OCI-LY7 (cell line): Measurements from ENCODE around the gene ATAD5. TPM values are rescaled to one million over a fixed set of nuclear protein-coding genes. Genes with fewer than 3 reads are reported as not detected.
"Not testable (repeated sequence)": the region's sequence is repeated elsewhere in the genome, so short reads cannot be mapped to it uniquely, and the experiment has no call there.

Source experiments
- BruUV-seq: library from RNA; stranded (reverse); fragments of 400-500 nt; replicated peaks from 2 replicates; lab custom pipeline; 2021; lab: Mats Ljungman, UMichigan
- CTCF ChIA-PET: fragments of 300-600 bp; sonication (Branson Sonifier 250); formaldehyde crosslinking; loops from one replicate; lab custom pipeline; 2022; ENCODE audit warnings: antibody characterized with exemption; ENCODE audit not compliant: unreplicated experiment; lab: Charles Lee
- POLR2A ChIA-PET: fragments of 300-600 bp; sonication (Branson Sonifier 250); formaldehyde crosslinking; loops from one replicate; lab custom pipeline; 2022; ENCODE audit warnings: antibody characterized with exemption; lab: Charles Lee
- DNase-seq: peaks from one replicate; pipeline ENCODE4 v3.0.0-alpha.2; 2015; ENCODE audit warnings: low spot score
- H2AFZ ChIP-seq: fragments of 200-600 bp; sonication (generic), shearing (Covaris generic); 2 replicates; pipeline ENCODE4 v1.6.1; 2014; ENCODE audit warnings: mild to moderate bottlenecking, antibody characterized with exemption, low read length, moderate library complexity
- H3K27ac ChIP-seq: fragments of 200-600 bp; sonication (generic); 2 replicates; pipeline ENCODE4 v1.5.1; 2014; ENCODE audit warnings: mixed run types, low read depth, mild to moderate bottlenecking, moderate library complexity, low read length, inconsistent platforms; ENCODE audit not compliant: poor library complexity, severe bottlenecking
- H3K36me3 ChIP-seq: fragments of 200-600 bp; sonication (generic); 2 replicates; pipeline ENCODE4 v1.6.1; 2014; ENCODE audit warnings: mild to moderate bottlenecking, antibody characterized with exemption, low read length, moderate library complexity, mixed read lengths; ENCODE audit not compliant: insufficient read depth
- H3K4me1 ChIP-seq: fragments of 200-600 bp; sonication (generic); 2 replicates; pipeline ENCODE4 v1.5.1; 2014; ENCODE audit warnings: mild to moderate bottlenecking, low read length; ENCODE audit not compliant: insufficient read depth, poor library complexity, severe bottlenecking
- H3K4me2 ChIP-seq: fragments of 200-600 bp; sonication (generic); 2 replicates; pipeline ENCODE4 v1.6.1; 2014; ENCODE audit warnings: mild to moderate bottlenecking, low read length
- H3K4me3 ChIP-seq: fragments of 200-600 bp; sonication (generic); 2 replicates; pipeline ENCODE4 v1.5.1; 2014; ENCODE audit warnings: mild to moderate bottlenecking, low read depth, low read length; ENCODE audit not compliant: poor library complexity, severe bottlenecking
- H3K79me2 ChIP-seq: fragments of 200-600 bp; sonication (generic); 2 replicates; pipeline ENCODE4 v1.6.1; 2016; ENCODE audit warnings: low read depth, mild to moderate bottlenecking, low read length, moderate library complexity, mixed read lengths; ENCODE audit not compliant: insufficient read depth
- H3K9me2 ChIP-seq: fragments of 200-600 bp; sonication (generic); 2 replicates; pipeline ENCODE4 v1.6.1; 2016; ENCODE audit warnings: mild to moderate bottlenecking, low read length, mixed read lengths; ENCODE audit not compliant: insufficient read depth
- H3K9me3 ChIP-seq: fragments of 200-600 bp; sonication (generic); 2 replicates; pipeline ENCODE4 v1.6.1; 2014; ENCODE audit warnings: mild to moderate bottlenecking, mixed run types, low read length, mixed read lengths
- H4K20me1 ChIP-seq: fragments of 200-600 bp; sonication (generic); 2 replicates; pipeline ENCODE4 v1.6.1; 2014; ENCODE audit warnings: mild to moderate bottlenecking, antibody characterized with exemption, low read length, moderate library complexity, mixed read lengths; ENCODE audit not compliant: insufficient read depth
- CTCF ChIP-seq: fragments of 200-600 bp; sonication (generic); conservative IDR thresholded peaks from 2 replicates; pipeline ENCODE4 v1.5.1; 2014; ENCODE audit warnings: mild to moderate bottlenecking, antibody characterized with exemption, low read length, moderate library complexity, mixed read lengths
- EZH2phosphoT487 ChIP-seq: fragments of 200-600 bp; sonication (generic); IDR thresholded peaks from 2 replicates; pipeline ENCODE4 v1.6.1; 2018; ENCODE audit warnings: low read depth, borderline replicate concordance, mild to moderate bottlenecking, mixed run types, antibody characterized with exemption, low read length, moderate library complexity, mixed read lengths
- intact Hi-C: fragments of 100-400 bp; cut with micrococcal nuclease; formaldehyde crosslinking; loops from one replicate; pipeline ENCODE4 v1.10.0; 2022; ENCODE audit not compliant: unreplicated experiment
- total RNA-seq, 2 experiments: library from RNA; depleted of rRNA in 1 of 2; stranded (reverse); fragments of >200 nt in 1 of 2; shearing (Covaris generic) in 1 of 2; gene quantifications; 2 replicates each; pipeline ENCODE4 v1.2.3, GENCODE V29; 2014 to 2022

Gene ATAD5
- total RNA-seq, 2 experiments from 2014 or later = 21.4 to 35.9 TPM

- no peaks in the 10 kb centered on the region for H3K9me2 ChIP-seq
- peak overlapping the region; percentile 55 for H3K27ac ChIP-seq
- intact Hi-C loops = no loop called here
- H4K20me1 ChIP-seq = no peaks in the 10 kb centered on the region
- H3K79me2 ChIP-seq = peaks cover 23% of the 10 kb centered on the region
- H3K4me1 ChIP-seq = peaks cover 25% of the 10 kb centered on the region
- no peaks in the 10 kb centered on the region for H3K9me3 ChIP-seq
- CTCF ChIA-PET = no interaction called here
- no TSS peak for BruUV-seq
- peak overlapping the region; percentile 63 for H3K4me2 ChIP-seq
- H3K36me3 ChIP-seq = peaks cover 4% of the 10 kb centered on the region; the same call in 1 of the 2 replicates
- POLR2A ChIA-PET = interaction anchor here (0.7 to 1.0 kb wide), 2 partner anchors 23 to 27 kb away, joined by 3 to 5 read pairs; no protein-coding TSS in a partner anchor
- peak; percentile 52 for DNase-seq
- TF ChIP-seq CTCF (no peak), EZH2phosphoT487 (no peak)
- H2AFZ ChIP-seq = peak overlapping the region; percentile 17; the same call in 1 of the 2 replicates
- peak overlapping the region; percentile 27 for H3K4me3 ChIP-seq
Observed at GRCh38 chr17:30908717-30909420, 77.1 kb downstream of the ATAD5 start.

- H3K9me2 ChIP-seq, H3K36me3 ChIP-seq, H3K4me2 ChIP-seq, H3K9me3 ChIP-seq, DNase-seq, H4K20me1 ChIP-seq, H3K4me3 ChIP-seq, CTCF ChIA-PET, BruUV-seq, H3K27ac ChIP-seq, intact Hi-C loops, H2AFZ ChIP-seq: not testable (repeated sequence)
- H3K79me2 ChIP-seq = peaks cover 12% of the 10 kb centered on the region
- peaks cover 25% of the 10 kb centered on the region for H3K4me1 ChIP-seq
- POLR2A ChIA-PET = interaction anchor here (0.7 to 1.1 kb wide), 2 partner anchors 12 to 185 kb away, joined by 3 read pairs; partner anchors contain the start of gene NF1
Observed at GRCh38 chr17:30910151-30910550, 78.4 kb downstream of the ATAD5 start.

- Histone ChIP-seq H3K79me2 (no peaks in the 10 kb centered on the region), H3K9me2 (no peaks in the 10 kb centered on the region), H3K27ac (no peak overlapping the region), H3K36me3 (no peaks in the 10 kb centered on the region), H3K9me3 (no peaks in the 10 kb centered on the region), H3K4me1 (peaks cover 8% of the 10 kb centered on the region), H3K4me3 (no peak overlapping the region), H2AFZ (no peak overlapping the region), H4K20me1 (no peaks in the 10 kb centered on the region), H3K4me2 (no peak overlapping the region)
- ChIA-PET POLR2A (no interaction called here), CTCF (no interaction called here)
- TF ChIP-seq CTCF (peak; percentile 44; the same call in 1 of the 2 replicates), EZH2phosphoT487 (no peak)
- no peak for DNase-seq
- intact Hi-C loops = no loop called here
- no TSS peak for BruUV-seq
Observed at GRCh38 chr17:30913955-30914354, 82.2 kb downstream of the ATAD5 start.
